Stimulated activated CD4-positive, alpha-beta T cell treated with anti-CD3 and anti-CD28 coated beads, Interleukin-1b, Interleukin-23, amount 100 ng/mL, for 24 hours (primary cell): Measurements from ENCODE around the gene ALKBH5.

Experiments
- DNase-seq, 4 experiments: peaks; one replicate each; pipeline ENCODE4 v3.0.0-alpha.2; 2020; ENCODE audit warnings: low read depth in 4 of 4, low spot score in 1 of 4

Gene ALKBH5

GRCh38 chr17:18157354-18157985 is 26.2 kb upstream of the ALKBH5 start:
- no peak for DNase-seq

GRCh38 chr17:18158022-18158600 is 25.5 kb upstream of the ALKBH5 start:
- DNase-seq, result peak; percentile 88 to 97 (median 93)

DNA sequence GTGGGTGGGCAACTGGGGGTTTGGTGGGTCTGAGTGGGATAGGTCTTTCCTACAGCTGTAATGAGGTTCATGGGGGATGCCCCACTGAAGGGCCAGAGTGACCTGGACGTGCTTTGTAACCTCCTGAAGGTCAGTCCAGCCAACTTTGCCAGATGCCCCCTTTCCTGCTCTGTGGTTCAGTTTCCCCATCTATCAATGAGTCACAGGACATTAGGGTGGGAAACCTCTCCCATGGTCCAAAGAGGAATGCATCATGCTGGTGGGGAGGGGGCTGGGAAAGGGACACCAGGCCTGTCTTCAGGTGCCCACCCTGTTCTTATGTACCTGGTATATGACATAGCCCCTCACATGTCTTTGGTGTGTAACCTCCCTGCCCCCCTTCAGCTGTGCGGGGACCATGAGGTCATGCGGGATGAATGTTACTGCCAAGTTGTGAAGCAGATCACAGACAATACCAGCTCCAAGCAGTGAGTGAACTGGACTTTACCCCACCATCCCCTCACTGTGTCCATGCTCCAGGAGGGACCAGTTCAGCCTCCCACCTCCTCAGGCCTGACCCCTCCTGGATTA is 24.0 kb upstream of the ALKBH5 start:
- DNase-seq, result no peak

DNA sequence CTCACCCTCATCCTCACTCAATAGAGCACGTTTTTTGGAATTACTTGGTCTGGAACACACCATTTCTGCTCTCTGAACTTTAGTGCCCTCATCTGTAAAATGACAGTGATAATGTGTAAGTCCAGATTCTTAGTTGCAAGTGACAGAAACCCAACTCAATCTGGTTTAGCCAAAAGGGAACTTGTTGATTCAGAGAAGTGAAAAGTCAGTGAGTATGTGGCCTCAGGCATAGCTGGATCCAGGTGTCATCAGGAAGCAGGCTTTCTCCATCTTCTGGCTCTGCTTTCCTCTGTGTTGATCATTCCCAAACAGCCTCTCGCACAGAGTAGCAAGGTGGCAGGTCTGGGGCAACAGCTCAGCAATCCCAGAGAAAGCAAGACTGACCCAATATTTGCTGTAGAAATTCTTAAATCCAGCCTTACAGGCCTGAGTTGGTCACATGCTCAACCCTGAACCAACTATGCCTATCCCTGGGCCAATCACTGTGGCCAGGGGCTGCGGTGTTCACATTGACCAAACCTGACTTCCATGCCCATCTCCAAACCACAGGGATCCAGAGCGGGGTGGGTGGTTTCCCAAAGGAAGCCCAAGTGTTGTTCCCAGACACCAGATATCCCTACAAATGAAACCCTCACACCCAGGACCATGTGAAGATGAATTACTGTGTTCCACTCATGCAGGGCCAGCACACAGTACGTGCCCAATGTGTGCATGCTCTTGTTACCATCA is 23.3 kb upstream of the ALKBH5 start:
- DNase-seq, result no peak

DNA sequence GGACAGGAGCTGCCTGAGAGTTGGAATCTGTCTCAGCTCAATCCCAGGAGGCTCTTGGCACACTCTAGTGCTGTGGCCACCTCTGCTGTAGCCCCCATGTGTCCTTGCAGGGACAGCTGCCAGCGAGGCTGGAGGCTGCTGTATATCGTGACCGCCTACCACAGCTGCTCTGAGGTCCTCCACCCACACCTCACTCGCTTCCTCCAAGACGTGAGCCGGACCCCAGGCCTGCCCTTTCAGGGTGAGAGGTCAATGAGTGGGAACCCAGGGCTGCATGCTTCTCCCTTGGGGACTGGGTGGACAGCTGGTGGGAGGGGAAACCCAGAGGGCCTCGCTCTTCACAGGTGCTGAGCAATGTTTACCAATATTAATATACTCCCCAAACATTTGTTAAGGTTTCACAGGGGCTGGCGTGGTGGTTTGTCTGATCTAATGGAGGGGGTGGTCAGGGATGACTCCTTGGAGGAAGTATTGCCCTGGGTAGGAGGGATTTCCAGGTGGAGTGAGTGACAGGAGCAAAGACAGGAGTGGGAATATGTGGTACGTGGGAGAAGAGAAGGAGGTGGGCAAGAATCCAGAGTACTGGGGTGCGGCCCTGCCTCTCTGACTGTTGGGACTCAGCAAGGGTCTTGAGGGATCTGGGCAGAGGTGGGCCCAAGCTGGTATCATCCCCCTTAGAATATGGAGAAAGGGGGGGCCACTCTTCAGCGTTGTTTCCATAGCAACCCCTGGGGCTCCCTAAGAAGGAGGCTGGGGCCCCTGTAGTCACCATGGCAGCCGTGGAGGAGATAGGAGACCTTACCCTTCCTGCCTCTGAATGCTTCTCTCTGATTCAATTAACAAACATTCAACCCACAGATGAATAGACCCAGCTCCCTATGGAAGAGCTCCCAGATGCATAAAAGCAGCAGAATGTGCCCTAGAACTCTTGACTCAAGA is 22.2 kb upstream of the ALKBH5 start:
- DNase-seq, result no peak

DNA sequence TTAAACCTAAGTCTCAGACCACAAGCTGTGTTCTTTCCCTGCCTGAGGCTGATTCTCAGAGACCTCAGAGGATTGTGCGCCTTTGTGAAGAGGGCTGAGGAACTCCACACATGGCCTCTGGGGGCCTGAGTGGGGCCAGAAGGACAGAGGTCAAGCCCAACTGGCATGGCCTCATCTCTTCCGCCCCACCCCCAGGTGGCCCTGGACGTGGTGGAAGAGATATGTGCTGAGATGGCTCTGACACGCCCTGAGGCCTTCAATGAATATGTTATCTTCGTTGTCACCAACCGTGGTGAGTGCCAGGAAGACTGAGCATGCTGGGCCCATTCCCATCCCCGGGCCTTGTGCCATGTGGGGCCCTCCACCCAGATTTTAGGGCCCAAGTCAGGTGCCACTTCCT is 20.1 kb upstream of the ALKBH5 start:
- DNase-seq, result no peak

GRCh38 chr17:18166894-18167293 is 16.7 kb upstream of the ALKBH5 start:
- DNase-seq, result no peak

GRCh38 chr17:18167421-18167820 is 16.2 kb upstream of the ALKBH5 start:
- no peak for DNase-seq

- no peak for DNase-seq
These were observed 10.9 kb upstream of the ALKBH5 start for GRCh38 chr17:18172531-18173278.

DNA sequence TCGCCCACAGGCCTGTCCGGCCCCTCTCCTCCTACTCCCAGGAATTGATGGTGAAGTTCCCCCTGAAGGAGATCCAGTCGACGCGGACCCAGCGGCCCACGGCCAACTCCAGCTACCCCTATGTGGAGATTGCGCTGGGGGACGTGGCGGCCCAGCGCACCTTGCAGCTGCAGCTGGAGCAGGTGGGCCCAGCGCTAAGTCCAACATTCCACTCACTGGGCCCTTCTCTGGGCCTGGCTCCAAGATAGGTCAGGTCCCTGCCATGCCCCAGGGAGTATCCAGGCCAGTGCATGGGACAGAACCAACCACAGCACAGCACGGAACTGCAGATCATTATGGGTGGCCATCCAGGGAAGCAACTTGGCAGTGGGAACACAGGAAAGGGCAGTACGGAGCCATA is 9.9 kb upstream of the ALKBH5 start:
- DNase-seq, result no peak

DNA sequence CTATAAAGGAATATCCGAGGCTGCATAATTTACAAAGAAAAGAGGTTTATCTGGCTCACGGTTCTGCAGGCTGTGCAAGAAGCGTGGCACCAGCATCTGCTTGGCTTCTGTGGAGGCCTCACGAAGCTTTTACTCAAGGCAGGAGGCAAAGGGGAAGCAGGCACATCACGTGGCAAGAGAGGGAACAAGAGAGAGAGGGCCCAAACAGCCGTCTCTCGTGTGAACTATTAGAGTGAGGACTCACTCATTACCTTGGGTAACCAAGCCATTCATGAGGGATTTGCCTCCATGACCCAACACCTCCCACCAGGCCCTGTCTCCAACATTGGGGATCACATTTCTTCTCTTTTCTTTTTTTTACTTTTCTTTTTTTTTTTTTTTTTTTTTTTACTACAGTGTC is 7.5 kb upstream of the ALKBH5 start:
- DNase-seq, result no peak

- DNase-seq, result no peak
These were observed 6.5 kb upstream of the ALKBH5 start for GRCh38 chr17:18177133-18177532.

- DNase-seq, result no peak
These were observed 5.9 kb upstream of the ALKBH5 start for GRCh38 chr17:18177722-18178121.

DNA sequence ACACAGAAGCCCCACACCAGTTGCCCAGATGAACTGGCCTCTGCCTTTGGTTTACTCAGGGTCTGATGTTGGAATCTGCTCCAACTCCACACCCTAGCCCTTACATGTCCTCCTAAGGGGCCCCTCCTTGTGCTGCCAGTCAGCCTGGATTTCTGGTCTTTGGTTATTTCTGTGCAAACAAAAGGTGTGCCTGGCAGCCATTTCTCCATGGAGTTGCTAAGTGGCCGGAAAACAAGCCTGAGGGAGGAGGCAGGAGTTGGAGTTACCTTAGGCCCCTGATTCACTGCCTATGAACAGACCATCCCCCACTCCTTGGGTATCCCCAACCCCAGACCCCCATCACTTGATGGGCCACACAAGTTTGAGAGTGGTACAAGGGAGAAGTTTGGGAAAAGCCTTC is 4.4 kb upstream of the ALKBH5 start:
- DNase-seq, result no peak

GRCh38 chr17:18179804-18180203 is 3.8 kb upstream of the ALKBH5 start:
- no peak for DNase-seq

DNA sequence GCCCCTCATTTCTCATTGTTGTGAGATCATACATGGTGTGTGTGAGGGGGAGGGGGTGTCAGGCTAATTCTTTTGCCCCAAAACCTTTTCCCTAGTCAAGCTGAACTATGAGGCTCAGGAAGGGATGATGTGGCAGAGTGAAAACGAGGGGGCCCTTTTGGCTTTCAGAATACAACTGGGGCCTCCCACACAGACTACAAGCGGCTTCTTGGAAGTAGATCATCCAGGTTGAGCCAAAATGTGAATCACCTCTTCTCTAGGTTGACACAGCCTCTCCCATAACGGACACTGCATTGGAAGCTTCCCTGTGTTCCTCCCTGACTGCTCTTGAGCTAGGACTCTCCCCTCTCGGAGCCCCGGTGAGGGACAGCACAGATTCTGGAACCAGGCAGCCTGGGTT is 2.3 kb upstream of the ALKBH5 start:
- peak in 3 of 4 experiments; percentile 8 to 61 (median 36) for DNase-seq

- DNase-seq, result no peak
These were observed 1.3 kb upstream of the ALKBH5 start for GRCh38 chr17:18182110-18182977.

GRCh38 chr17:18182978-18183333 is 672 bp upstream of the ALKBH5 start:
- DNase-seq, result peak; percentile 60 to 80 (median 70)
